Hepatocyte (in vitro differentiated cells): ENCODE results near the gene FIGNL1. TPM values are rescaled to one million over a fixed set of nuclear protein-coding genes. Genes with fewer than 3 reads are reported as not detected.

Experiments used
- DNase-seq: peaks from one replicate; pipeline ENCODE4 v3.0.0-alpha.2; 2016; ENCODE audit warnings: low spot score
- H2AFZ ChIP-seq: fragments of 200-600 bp; sonication (generic); 2 replicates; pipeline ENCODE4 v1.6.0; 2016; ENCODE audit warnings: antibody characterized with exemption, mild to moderate bottlenecking
- H3K27ac ChIP-seq: fragments of 200-600 bp; sonication (generic); 2 replicates; pipeline ENCODE4 v1.5.1; 2016; ENCODE audit warnings: mild to moderate bottlenecking
- H3K27me3 ChIP-seq: fragments of 200-600 bp; sonication (generic); 2 replicates; pipeline ENCODE4 v1.6.1; 2016
- H3K36me3 ChIP-seq: fragments of 200-600 bp; sonication (generic); replicated peaks from 2 replicates; pipeline ENCODE4 v1.5.1; 2016; ENCODE audit warnings: low read depth; ENCODE audit not compliant: insufficient read depth
- H3K4me1 ChIP-seq: fragments of 200-600 bp; sonication (generic); 2 replicates; pipeline ENCODE4 v1.5.1; 2016; ENCODE audit warnings: mild to moderate bottlenecking, moderate library complexity; ENCODE audit not compliant: insufficient read depth
- H3K4me2 ChIP-seq: fragments of 200-600 bp; sonication (generic); 2 replicates; pipeline ENCODE4 v1.6.0; 2016
- H3K4me3 ChIP-seq: fragments of 200-600 bp; sonication (generic); 2 replicates; pipeline ENCODE4 v1.5.1; 2016; ENCODE audit warnings: mild to moderate bottlenecking
- H3K79me2 ChIP-seq: fragments of 200-600 bp; sonication (generic); 2 replicates; pipeline ENCODE4 v1.6.0; 2017; ENCODE audit warnings: mild to moderate bottlenecking
- H3K9me2 ChIP-seq: fragments of 200-600 bp; sonication (generic); replicated peaks from 2 replicates; pipeline ENCODE4 v1.6.0; 2017; ENCODE audit warnings: mild to moderate bottlenecking; ENCODE audit not compliant: insufficient read depth
- H3K9me3 ChIP-seq: fragments of 200-600 bp; sonication (generic); 2 replicates; pipeline ENCODE4 v1.5.1; 2016; ENCODE audit warnings: low read depth, mild to moderate bottlenecking
- H4K20me1 ChIP-seq: fragments of 200-600 bp; sonication (generic); 2 replicates; pipeline ENCODE4 v1.6.0; 2016; ENCODE audit warnings: mild to moderate bottlenecking; ENCODE audit not compliant: insufficient read depth, poor library complexity, severe bottlenecking
- CTCF ChIP-seq: fragments of 200-600 bp; sonication (generic); IDR thresholded peaks from 2 replicates; pipeline ENCODE4 v1.5.1; 2016; ENCODE audit warnings: antibody characterized with exemption, mild to moderate bottlenecking; ENCODE audit not compliant: poor library complexity
- EZH2 ChIP-seq: fragments of 200-600 bp; sonication (generic); IDR thresholded peaks from 2 replicates; pipeline ENCODE4 v1.6.1; 2016; ENCODE audit warnings: antibody characterized with exemption, mild to moderate bottlenecking, borderline replicate concordance
- EZH2phosphoT487 ChIP-seq: fragments of 200-600 bp; sonication (generic); IDR thresholded peaks from one replicate; pipeline ENCODE4 v1.6.1; 2018; ENCODE audit warnings: antibody characterized with exemption, mild to moderate bottlenecking, low read depth, moderate library complexity; ENCODE audit not compliant: unreplicated experiment, severe bottlenecking
- WGBS: methylation state at CpG from one replicate; pipeline ENCODE4 v1.1.6; 2016; ENCODE audit warnings: low lambda C conversion rate; ENCODE audit errors: missing lambda C conversion rate; 5-methylcytosine and 5-hydroxymethylcytosine counted together
- polyA plus RNA-seq: library from polyadenylated mRNA; unstranded; fragments of >200 nt; fragmentation: Nextera tagmentation; extraction: Ambion mirVana; gene quantifications from 2 replicates; pipeline ENCODE4 v1.2.1, GENCODE V29; 2016
- total RNA-seq: library from RNA; depleted of rRNA; stranded (reverse); fragments of >200 nt; gene quantifications from 2 replicates; pipeline ENCODE4 v1.2.3, GENCODE V29; 2014

Gene FIGNL1
- total and polyA plus RNA-seq, 2 experiments from 2014 or later: 4.3 to 13.6 TPM

DNA sequence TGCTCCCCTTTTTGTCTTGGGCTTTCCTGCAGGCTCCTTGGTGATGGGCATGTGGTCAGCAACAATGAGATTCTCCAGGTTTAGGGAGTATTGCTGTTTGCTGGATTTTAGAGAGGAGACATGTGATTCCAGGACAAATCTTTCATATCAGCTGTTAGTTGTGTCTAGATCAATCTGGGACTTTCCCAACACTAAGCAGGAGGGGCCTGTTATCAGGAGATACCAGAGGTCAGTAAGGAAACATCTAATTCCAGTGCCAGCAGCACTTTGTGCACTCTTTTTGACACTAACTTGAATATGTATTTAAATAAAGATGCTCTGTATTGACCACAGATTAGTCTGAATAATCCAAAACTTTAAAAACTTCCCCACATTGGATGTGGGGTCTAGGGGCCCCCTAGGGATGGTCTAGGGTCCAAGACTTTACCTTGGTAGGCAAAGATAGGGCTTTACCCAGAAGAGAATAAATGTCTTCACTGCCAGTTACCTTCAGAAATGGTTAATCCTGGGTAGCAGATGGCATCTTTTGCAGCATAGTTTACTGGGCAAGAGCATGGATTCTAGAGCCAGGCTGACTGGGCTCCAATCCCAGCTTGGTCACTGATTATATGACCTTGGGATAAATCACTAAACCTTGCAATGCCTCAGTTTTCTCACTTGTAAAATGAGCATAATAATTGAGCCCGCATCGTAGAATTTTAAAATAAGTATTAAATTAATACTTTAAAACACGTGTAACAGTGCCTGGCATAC lies 6.4 kb upstream of the FIGNL1 start:
- no peaks in the 10 kb centered on the region for H3K9me2 ChIP-seq
- H3K9me3 ChIP-seq: no peaks in the 10 kb centered on the region
- H3K4me3 ChIP-seq: no peak overlapping the region
- no peak for TF ChIP-seq EZH2phosphoT487
- TF ChIP-seq EZH2: no peak
- no peak for TF ChIP-seq CTCF
- H3K4me1 ChIP-seq: no peaks in the 10 kb centered on the region
- H3K27me3 ChIP-seq: no peaks in the 10 kb centered on the region
- H3K79me2 ChIP-seq: no peaks in the 10 kb centered on the region
- H2AFZ ChIP-seq: no peak overlapping the region
- H3K27ac ChIP-seq: no peak overlapping the region
- no peak overlapping the region for H3K4me2 ChIP-seq
- WGBS: 89% methylated on average over 3 of the region's 3 CpGs
- no peaks in the 10 kb centered on the region for H4K20me1 ChIP-seq
- no peak for DNase-seq
- H3K36me3 ChIP-seq: no peaks in the 10 kb centered on the region

DNA sequence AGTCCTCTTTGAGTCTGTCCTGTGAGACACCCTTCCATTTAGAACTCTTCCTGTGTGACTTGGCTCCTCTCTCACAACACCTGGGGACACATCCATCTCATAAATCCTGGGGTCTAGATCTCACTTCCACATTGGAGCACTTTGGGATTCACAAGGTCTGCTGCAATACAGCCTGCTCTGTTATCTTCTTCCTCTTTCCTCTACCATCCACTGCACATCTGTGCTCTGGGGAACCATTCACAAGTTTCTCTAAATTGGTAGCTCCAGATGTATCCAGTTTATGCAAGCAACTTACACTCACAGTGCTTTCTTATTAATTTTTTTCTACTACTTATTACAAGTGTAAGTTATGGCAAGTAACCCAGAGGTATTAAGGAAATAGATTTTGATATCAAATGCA lies 5.5 kb upstream of the FIGNL1 start:
- TF ChIP-seq EZH2 (no peak), EZH2phosphoT487 (no peak), CTCF (no peak)
- Histone ChIP-seq H3K9me3 (no peaks in the 10 kb centered on the region), H3K4me1 (no peaks in the 10 kb centered on the region), H4K20me1 (no peaks in the 10 kb centered on the region), H3K36me3 (no peaks in the 10 kb centered on the region), H2AFZ (no peak overlapping the region), H3K27me3 (no peaks in the 10 kb centered on the region), H3K4me2 (no peak overlapping the region), H3K9me2 (no peaks in the 10 kb centered on the region), H3K27ac (no peak overlapping the region), H3K4me3 (no peak overlapping the region), H3K79me2 (no peaks in the 10 kb centered on the region)
- no peak for DNase-seq

DNA sequence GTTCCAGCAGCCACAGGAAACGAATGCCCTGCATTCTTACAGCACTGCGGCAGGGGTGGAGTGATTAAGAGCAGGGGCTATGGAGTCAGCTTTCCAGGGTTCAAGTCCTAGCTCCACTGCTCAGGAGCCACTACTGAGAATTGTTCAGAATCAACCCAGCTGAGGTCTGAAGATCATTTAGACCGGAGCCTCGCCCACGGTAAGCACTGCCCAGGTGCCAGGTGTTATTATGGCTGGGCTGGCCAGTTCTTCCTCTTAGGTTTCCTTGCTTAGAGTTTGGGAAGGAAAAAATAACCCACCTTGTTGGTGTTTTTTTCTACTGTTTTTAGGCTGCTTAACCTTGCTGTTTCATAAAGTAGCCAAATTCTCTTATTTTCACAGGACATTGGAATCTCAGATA lies 4.8 kb upstream of the FIGNL1 start:
- no peaks in the 10 kb centered on the region for H3K4me1 ChIP-seq
- no peaks in the 10 kb centered on the region for H3K9me3 ChIP-seq
- H3K36me3 ChIP-seq: no peaks in the 10 kb centered on the region
- no peak for TF ChIP-seq EZH2
- no peak for TF ChIP-seq EZH2phosphoT487
- no peak for TF ChIP-seq CTCF
- H4K20me1 ChIP-seq: no peaks in the 10 kb centered on the region
- DNase-seq: no peak
- 68% methylated on average over 5 of the region's 5 CpGs for WGBS
- H3K9me2 ChIP-seq: no peaks in the 10 kb centered on the region
- no peaks in the 10 kb centered on the region for H3K79me2 ChIP-seq
- H2AFZ ChIP-seq: no peak overlapping the region
- no peak overlapping the region for H3K27ac ChIP-seq
- no peak overlapping the region for H3K4me3 ChIP-seq
- no peaks in the 10 kb centered on the region for H3K27me3 ChIP-seq
- H3K4me2 ChIP-seq: no peak overlapping the region
